GM18858 (cell line): ENCODE data around the gene ATXN10.

ENCODE experiments used
- ATAC-seq: cut with Tn5 transposase; IDR thresholded peaks from one replicate; pipeline ENCODE4 v1.9.1; 2021; ENCODE audit not compliant: unreplicated experiment

Gene ATXN10

DNA sequence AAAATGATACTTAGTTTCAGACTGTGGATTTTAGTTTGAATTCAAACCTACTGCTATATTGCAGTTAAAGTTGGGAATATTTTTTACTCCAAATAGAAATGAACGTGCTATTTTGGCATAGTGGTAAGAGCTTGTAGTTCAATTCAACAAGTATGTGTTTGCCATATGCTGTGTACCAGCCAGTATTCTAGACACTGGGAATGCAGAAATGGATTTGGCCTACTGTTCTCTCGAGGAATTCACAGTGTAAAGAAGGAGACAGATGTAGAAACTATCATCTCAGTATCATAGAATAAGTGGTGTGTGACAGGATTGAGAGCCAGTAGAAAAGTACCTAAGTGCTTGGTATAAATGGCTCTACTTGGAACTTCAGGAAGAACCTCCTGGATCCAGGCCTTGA, 80.4 kb downstream of the ATXN10 start:
- no peak for ATAC-seq

DNA sequence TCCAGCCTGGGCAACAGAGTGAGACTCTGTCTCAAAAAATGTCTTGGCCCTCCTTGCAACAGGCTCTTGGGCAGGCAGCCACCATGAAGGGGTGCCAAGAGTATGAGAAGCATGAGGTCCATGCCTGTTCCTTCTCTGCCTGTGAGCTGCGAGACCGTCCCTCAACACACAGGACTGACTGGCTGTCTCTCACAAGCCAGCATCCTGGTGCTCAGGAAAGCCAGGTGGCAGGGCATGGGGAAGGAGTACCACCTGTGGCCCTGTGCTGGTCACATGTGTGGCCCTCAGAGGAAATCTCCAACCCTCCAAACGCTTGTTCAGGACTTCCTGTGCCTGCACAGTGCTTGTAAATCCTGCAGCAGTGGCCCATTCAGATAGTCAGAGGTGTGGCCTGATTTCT, 83.2 kb downstream of the ATXN10 start:
- no peak for ATAC-seq

DNA sequence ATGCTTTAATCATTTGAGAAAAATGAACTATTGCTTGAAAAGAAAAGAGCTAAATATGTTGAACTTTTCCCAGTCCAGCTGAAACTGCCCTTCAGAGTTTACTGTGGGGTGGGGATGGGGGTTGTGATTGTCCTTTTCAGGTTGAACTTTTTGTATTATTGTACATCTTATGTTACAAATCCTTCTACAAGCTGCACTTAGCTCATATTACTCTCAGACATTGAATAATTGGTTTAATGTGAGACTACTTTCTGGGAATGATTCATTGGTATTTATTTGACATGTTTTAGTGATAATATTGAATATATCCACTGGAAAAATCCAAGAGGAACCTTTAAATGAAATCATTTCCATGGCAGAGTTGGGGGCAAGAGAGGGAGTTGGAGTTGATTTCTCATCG, 84.9 kb downstream of the ATXN10 start:
- ATAC-seq = no peak

DNA sequence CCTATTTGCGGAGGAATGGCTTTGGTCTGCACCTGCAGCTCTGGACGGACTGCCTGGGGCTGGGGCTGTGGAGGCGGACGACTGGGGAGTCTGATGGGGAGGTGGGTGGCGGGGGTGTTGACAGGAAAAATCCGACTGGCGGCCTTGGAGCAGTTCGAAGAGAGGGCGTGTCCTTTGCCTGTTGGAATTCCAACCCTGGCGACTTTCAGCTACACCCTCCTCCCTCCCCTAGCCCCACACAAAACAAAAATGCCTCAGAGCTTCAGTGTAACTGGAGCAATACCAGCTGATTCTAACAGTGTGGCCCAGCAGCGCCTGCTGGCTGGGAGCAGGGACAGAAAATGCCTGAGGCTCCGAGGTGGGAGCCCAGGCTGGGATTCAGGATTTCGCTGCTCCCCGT, 85.4 kb downstream of the ATXN10 start:
- ATAC-seq = no peak

DNA sequence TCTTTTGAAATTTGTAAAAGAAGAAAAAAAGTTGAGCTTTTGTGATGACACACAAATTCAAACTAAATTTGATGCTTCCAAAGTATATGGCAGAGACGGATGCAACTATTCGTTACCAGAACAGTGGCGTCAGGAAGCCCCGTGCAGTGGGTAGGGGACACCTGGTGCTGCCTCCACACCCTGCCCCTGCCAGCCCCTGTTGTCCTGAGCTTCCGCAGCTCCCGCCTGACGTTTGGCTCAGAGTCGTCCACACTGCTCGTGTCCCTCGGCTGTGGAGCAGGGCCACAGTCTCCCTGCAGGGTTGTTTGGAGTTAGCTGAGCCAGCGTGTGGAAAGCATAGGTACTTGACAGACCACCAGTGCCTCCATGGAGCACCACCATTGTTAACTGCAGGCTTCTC, 86.3 kb downstream of the ATXN10 start:
- no peak for ATAC-seq

DNA sequence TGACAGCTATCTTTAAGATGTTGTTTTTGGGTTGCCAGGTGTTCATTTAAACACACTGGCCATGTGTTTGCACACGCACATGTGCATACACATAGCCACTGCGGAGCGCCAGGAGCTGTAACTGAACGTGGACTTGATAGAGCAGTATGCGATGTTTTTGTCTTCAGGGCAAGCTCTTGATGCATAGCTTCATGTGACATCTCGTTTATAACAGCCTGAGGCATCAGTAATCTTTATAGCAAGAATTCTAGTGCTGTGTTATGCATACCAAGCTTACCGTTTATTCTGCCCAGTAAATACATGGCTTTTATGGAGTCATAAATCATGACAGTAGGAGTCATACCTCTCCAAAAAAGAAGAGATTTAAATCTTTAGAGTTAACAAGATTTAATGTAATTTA, 87.0 kb downstream of the ATXN10 start:
- ATAC-seq = no peak

DNA sequence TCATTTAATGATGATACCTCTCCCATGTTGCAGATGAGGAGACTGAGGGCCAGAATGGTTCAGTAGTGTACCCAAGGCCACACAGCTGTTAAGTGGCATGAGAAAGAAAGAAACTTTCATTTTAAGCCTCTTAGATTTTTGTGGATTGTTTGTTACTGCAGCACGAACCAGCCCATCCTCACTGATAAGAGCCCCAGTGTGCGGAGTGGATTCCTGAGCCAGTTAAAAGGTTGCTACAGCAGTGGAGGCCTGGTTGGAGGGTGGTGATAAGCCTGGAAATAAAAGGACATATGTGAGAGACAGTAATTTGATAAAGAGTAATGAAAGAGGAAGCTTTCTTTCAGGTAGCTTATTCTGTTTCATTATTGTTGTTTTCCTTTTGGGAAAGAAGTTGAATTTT, 89.0 kb downstream of the ATXN10 start:
- ATAC-seq = no peak

DNA sequence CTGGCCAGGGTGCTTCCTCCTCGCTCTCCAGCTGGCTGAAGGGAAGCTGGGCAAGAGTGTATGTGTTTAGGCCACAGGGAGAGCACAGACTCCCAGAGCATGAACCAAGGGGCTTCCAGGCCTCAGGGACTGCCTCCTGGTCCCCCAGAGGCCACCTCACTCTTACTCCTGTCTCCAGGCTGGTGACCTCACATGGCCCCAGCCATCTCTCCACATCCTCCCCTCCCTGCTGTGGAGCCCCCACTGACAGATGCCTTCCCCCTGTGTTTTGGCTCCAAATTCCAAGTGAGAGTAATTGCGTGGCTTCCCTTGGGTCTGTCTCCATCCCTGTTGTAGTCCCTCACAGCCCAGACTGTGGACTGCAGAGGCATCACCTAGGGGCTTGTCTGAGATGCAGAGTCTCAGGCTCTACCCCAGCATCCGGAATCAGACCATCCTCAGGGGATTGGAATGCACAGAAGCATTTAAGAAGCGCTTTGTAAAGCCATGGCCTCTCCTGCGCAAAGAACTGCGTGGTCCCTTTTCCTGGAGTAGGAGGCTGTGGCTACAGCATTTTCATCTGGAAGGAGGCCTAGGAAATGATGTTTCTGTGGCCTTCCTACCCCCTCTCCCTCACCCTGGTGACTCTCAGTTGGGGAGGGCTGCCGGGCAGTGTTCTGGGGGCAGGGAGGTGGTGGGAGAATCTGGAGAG, 91.1 kb downstream of the ATXN10 start:
- ATAC-seq = no peak

DNA sequence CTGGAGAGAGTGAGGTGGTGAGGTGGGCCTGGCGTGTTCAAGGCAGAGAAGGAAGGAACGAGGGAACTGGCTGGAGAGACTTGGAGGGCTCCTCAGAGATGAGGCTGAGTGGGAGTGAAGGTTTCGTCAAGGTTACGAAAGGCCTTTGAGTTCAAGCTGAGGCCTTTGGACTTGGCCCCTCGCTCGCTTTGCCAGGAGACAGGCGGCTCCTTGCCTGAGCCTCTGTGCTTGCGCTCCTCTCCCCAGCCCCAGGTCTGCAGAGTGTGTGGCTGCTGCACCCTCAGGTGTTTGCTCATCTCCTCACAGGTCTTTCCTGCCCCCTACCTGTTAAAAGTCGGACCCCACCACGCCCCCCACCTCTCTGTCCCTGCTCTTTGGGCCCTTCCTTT, 91.6 kb downstream of the ATXN10 start:
- ATAC-seq = no peak

DNA sequence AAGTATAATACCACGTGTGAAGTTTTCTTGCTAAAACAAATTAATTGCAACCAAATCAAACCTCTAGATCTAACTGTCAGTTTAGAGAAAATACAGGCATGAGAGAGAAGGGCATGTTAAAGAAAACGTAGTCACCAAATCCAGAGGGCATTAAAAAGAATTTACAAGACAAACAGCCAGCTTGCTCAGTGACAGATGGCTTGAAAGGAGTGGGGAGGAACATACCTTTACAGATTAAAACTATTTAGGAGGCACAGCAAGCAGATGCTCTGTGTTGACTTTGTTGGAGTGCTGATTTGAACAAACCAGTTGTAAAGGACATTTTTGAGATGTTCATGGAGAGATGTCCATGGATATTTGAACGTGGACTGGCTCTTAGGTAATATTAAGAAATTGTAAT, 96.9 kb downstream of the ATXN10 start:
- no peak for ATAC-seq

DNA sequence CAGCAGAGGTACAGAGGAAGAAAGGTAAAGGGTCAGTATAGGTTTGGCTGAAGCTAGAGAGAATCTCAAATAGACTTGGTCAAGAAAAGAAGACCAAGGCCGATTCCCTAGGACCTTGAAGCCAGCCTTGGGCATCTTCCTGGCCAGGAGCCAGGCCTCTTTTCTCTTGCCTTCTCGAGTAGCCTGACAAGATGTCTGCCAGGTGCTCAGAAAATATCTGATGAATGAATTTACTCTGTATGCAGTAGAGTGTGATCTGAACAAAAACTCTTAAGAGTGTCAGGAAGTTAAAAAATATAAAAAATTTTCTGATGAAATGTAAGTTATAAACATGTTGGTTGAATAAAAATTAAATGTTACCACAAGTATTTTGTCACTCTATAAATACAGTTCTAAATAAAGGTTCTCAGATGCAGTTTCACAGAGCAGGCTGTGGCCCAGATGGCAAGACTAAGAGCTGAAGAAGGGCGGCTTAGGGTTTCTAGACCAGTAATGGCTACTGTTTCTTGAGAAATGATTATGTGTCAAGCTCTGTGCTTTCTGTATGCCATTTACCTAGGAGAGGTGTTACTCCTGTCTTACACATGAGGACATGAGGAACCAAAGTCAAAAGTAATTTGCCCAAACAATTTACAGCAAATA, 98.1 kb downstream of the ATXN10 start:
- no peak for ATAC-seq

DNA sequence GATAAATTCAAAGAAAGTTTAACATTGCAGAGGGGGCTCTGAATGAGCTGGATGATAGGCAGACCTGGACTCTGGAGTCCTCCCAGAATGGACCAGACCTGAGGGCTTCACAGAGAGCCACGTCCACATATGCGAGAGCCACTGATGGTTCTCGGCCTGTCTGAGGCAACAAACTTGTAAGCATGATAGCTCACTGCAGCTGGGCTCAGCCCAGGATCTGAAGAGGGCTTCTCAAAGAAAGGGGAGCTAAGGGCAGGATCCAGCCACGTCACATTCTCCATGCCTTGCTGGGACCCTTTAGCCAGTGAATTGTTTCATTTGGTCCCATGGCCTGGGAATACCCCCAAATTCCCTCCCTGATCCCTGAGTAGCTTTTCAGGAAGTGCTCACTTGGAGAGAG, 98.9 kb downstream of the ATXN10 start:
- ATAC-seq = no peak

DNA sequence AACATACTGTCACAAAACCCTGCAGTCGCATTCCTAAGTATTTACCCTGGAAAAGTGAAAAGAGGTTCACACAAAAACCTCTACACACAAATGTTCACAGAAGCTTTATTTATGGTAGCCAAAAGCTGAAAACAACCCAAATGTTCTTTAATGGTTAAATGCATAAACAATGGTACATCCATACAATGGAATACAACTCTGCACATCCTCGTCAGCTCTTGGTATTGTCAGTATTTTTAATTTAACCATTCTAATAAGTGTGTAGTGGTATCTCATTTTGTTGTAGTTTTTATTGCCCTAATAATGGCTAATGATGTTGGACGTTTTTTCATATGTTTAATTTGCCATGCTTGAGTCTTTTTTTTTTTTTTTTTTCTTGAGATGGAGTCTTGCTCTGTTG, 99.4 kb downstream of the ATXN10 start:
- no peak for ATAC-seq

DNA sequence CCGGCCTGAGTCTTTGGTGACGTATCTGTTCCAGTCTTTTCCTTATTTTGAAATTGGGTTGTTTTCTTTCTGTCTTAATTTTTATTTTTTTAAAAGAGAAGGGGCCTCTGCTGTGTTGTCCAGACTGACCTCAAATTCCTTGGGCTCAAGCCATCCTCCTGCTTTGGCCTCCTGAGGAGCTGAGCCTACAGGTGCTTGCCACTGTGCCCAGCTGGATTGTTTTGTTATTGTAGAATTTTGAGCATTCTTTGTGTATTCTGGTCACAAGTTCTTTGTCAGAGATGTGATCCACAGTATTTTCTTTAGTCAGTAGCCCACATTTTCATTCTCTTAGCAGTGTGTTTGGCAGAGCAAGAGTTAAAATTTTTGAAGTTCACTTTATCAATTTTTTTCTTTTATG, 100.1 kb downstream of the ATXN10 start:
- ATAC-seq = no peak

DNA sequence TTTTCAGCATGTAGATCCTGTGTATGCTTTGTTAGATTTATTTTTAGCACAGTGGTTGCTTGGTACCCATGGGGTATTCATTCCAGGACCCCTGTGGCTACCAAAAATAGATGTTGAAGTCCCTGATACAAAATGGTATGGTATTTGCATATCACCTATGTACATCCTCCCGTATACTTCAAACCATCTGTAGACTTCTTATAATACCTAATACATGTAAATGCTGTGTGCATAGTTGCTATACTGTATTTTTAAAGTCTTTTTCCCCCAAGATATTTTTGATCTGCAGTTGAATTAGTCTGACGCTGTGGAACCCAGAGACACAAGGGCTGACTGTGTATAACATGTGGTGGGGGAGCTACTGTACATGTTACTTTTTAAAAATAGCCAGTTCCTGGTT, 101.1 kb downstream of the ATXN10 start:
- ATAC-seq = no peak

DNA sequence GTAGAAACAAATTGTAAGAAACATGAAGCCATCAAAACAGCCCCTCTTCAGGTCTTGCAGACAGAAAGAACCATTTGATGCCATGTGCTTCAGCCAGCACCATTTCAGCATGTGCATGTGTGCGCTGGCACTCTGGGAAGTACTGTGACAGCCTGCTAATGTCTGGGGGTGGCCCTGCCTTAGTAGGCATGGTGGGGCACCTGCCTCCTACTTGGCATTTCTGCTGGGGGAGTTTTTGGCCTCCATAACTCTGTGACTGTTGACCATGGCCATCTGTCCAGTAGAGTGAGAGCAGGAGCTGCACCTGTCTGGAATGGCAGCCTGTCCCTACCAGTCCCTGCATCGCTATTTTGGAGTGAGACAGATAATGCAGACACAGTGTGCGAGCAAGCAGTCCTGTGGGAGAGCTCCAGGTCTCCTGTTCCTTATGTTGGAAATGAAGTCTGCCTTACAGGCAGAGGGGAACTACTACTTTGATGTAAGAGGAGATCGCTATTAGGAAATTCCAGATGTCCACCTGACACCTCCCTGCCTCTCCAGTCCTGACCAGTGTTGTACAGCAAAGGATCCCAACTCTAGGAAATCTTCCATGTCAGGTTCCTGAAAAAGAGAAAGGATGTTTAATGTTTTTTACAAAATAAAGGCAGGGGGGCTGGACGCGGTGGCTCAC, 102.5 kb downstream of the ATXN10 start:
- no peak for ATAC-seq

DNA sequence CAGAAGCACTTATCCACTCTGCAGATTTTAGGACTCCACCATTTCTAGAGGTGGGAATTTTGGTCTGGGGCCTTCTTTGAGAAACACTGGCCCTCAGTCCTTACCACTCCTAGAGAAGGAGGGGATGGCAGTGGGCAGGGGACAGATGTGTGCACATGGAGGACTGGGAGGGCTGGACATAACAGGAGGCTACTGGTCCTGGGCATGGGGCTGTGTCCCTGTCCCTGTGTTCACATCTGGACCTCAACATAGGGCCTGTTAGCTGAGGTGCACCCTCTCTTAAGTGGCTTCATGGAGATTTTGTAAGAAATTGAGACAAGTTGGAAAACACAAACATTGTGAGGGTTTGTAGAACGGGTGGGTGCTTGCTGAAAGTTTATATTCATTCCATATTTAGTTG, 103.4 kb downstream of the ATXN10 start:
- ATAC-seq = no peak

DNA sequence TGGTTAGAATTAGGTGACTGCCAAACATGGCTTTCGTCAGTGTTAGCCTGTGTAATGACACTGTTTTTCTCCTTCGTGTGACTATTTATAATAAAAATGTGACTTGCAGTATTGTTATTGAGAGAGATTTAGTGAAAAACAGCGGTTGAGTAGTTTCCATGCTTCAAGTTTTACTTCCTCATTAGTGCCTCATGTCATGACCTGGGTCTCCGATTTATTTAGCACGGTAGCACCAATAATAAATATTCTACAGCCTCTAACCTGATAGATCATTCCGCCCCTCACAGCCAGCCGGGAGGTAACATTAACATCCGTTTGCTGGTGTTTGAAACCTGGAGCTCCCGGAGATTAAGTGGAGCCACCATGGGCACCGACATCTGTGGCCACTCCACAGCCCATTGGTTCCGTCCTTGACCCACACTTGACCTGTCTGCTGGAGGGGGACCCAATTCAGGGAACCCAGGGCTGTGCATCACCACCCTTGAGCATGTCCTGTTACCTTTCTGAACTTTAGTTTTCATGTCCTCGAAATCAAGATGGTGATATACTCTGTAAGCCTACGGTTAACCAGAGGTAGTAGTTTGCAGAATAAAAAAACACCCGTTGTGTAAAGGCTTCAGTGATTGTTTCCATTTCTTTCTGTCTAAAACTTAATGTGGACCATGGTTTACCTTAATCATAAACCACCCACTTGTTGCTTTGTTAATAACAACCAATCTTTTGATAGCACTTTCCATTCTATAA, 104.1 kb downstream of the ATXN10 start:
- ATAC-seq = peak; percentile 59

DNA sequence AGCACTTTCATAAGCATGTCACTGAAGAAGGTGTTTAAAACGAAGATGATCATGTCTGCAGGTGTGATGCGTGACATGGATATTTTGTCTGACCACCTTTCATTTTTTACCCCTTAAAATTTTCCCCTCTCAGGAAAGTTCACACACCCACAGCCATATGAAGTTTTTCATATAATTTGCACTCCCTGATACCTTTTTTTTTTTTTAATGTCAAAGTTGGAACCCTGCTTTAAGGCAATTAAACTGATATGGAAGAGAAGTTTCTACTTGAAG, 104.6 kb downstream of the ATXN10 start:
- no peak for ATAC-seq

DNA sequence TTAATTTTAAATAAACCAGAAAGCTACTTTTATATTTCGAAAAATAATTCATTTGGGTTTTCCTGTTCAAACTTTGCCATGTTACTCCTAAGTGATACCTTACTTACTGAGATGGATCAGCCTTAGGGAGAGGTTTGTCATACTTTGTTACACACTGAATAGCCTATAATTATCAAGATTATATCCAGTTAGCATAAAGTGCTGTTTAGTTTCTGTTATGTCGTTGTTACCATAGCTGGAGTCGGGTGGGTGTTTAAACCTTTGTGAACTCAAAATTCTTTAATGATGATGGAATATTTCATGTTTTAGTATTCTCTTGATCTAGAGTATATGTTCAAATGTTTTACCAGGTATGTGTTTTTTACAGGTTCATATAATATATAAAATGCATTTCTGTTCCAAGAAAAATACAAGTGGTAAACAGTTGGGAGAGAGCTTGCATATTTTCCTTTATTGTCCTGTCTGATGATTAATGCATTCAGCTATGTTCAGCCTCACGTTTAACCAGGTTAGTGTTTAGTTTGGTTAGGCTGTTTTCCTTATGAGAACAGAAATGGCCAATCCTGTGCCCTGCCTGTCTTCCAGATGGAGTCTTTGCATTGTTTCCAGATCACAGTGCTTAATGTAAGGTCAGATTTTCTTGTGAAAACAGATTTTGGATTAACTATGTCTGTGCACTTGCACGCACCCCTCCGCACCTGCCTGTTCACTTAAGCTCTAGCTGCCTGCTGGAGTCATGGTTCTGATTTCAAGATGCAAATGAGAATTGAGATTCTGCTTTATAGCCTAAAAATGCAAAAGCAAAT, 105.6 kb downstream of the ATXN10 start:
- ATAC-seq = no peak

DNA sequence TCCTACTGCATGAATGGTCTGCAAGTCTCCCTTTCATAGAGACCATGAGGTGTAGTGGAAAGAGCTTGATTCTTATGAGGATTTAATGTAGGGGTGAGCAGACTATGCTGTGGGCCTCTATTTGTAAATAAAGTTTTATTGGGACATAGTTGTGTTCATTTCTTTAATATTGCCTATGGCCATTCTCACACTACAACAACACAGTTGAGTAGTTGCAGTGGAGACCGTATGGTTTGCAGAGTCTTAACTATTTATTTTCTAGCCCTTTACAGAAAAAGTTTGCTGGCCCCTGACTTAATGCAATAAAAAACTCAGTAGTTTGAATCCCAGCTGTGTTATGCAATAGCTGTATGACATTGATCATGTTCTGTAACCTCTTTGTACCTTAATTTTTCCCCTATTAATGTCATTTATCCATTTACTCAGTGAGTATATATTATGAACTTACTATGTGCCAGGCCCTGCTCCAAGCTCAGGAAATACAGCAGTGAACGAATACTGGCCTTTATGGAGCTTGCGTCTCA, 106.3 kb downstream of the ATXN10 start:
- ATAC-seq = no peak
